Measurements from ENCODE around the gene GABRB3. TPM values are rescaled to one million over a fixed set of nuclear protein-coding genes. Genes with fewer than 3 reads are reported as not detected.

Gene GABRB3
- total and polyA plus RNA-seq, 2 of the 8 experiments (the other 6 are each of a cell fraction or from before 2014, with no cell fraction given), result 98.8 to 163 TPM

GRCh38 chr15:26682598-26683164 lies 90.2 kb downstream of the GABRB3 start (continued):
- no peak for TF ChIP-seq CHD7 (IDR thresholded peaks at IDR 0.05; ENCODE audit: insufficient replicate concordance, low read length)
- no peak for TF ChIP-seq EP300 (IDR thresholded peaks at IDR 0.05; ENCODE audit: borderline replicate concordance in 1 of 2, low read depth in 2 of 2, low read length in 2 of 2)
- no peak for TF ChIP-seq MAFK (IDR thresholded peaks at IDR 0.05; ENCODE audit: low read depth, low read length)
- no peak for TF ChIP-seq ASH2L (IDR thresholded peaks at IDR 0.05; ENCODE audit: low read length)
- no peak for TF ChIP-seq GTF2F1 (IDR thresholded peaks at IDR 0.05; ENCODE audit: borderline replicate concordance, low read depth, low read length)
- TF ChIP-seq RAD21 (IDR thresholded peaks at IDR 0.05 in 1 of 2, conservative IDR thresholded peaks at IDR 0.05 in 1 of 2; ENCODE audit: low read depth in 2 of 2, low read length in 2 of 2), result peak; percentile 38 to 65
- no peak for TF ChIP-seq KDM1A (IDR thresholded peaks at IDR 0.05; ENCODE audit: borderline replicate concordance, low read length)
- no peak for TF ChIP-seq SP1 (IDR thresholded peaks at IDR 0.05; ENCODE audit: low read depth, low read length)
- TF ChIP-seq TCF12 (IDR thresholded peaks at IDR 0.05; ENCODE audit: low read depth, low read length), result no peak
- TF ChIP-seq POU5F1 (IDR thresholded peaks at IDR 0.05; ENCODE audit: low read depth, low read length), result no peak

Data from H1 (cell line).